GM23338 (cell line): ENCODE results near the gene ORM1.

Experiments used
- CREB1 ChIP-seq: fragments of 250-450 bp; sonication (Bioruptor Pico); IDR thresholded peaks from 2 replicates; pipeline ENCODE4 v1.5.0; 2020; ENCODE audit warnings: low read depth, mild to moderate bottlenecking, moderate library complexity
- CTCF ChIP-seq, 2 experiments: fragments of 200-600 bp in 1 of 2; sonication (generic) in 1 of 2; conservative IDR thresholded peaks; 2 replicates each; pipeline versions ENCODE4 v1.5.1 to v1.6.1; 2016 to 2017; ENCODE audit warnings: antibody characterized with exemption in 2 of 2, low read depth in 2 of 2, mild to moderate bottlenecking in 2 of 2, moderate library complexity in 1 of 2
- ETS1 ChIP-seq: IDR thresholded peaks from 2 replicates; pipeline ENCODE4 v1.6.1; 2016; ENCODE audit warnings: antibody characterized with exemption
- EZH2 ChIP-seq: fragments of 200-600 bp; sonication (generic); IDR thresholded peaks from one replicate; pipeline ENCODE4 v1.8.0; 2017; ENCODE audit warnings: antibody characterized with exemption, mild to moderate bottlenecking, low read depth; ENCODE audit not compliant: unreplicated experiment
- EZH2phosphoT487 ChIP-seq: fragments of 200-600 bp; sonication (generic); IDR thresholded peaks from one replicate; pipeline ENCODE4 v1.8.1; 2018; ENCODE audit warnings: antibody characterized with exemption; ENCODE audit not compliant: unreplicated experiment
- JUNB ChIP-seq: IDR thresholded peaks from one replicate; pipeline ENCODE4 v1.6.1; 2016; ENCODE audit warnings: antibody characterized with exemption; ENCODE audit not compliant: unreplicated experiment
- NANOG ChIP-seq: IDR thresholded peaks from 2 replicates; pipeline ENCODE4 v1.6.1; 2016; ENCODE audit warnings: antibody characterized with exemption, borderline replicate concordance
- POLR2AphosphoS5 ChIP-seq: IDR thresholded peaks from 2 replicates; pipeline ENCODE4 v1.6.1; 2016; ENCODE audit warnings: antibody characterized with exemption, low read depth
- REST ChIP-seq: IDR thresholded peaks from one replicate; pipeline ENCODE4 v1.6.1; 2018; ENCODE audit warnings: antibody characterized with exemption; ENCODE audit not compliant: unreplicated experiment
- STAT1 ChIP-seq: IDR thresholded peaks from one replicate; pipeline ENCODE4 v1.6.1; 2016; ENCODE audit warnings: antibody characterized with exemption; ENCODE audit not compliant: unreplicated experiment
- ZNF114 ChIP-seq: fragments of 250-450 bp; sonication (Bioruptor Pico); IDR thresholded peaks from 2 replicates; pipeline ENCODE4 v1.5.0; 2020; ENCODE audit warnings: mild to moderate bottlenecking, moderate library complexity
- ZNF331 ChIP-seq: fragments of 250-450 bp; sonication (Bioruptor Pico); IDR thresholded peaks from 2 replicates; pipeline ENCODE4 v1.5.0; 2020; ENCODE audit warnings: low read depth, mild to moderate bottlenecking, moderate library complexity

GRCh38 chr9:114359801-114360200, 36.9 kb downstream of the ORM1 start:
- no peak for TF ChIP-seq EZH2
- no peak for TF ChIP-seq CTCF (conservative IDR thresholded peaks at IDR 0.05; ENCODE audit: low read depth in 2 of 2)
- no peak for TF ChIP-seq POLR2AphosphoS5
- TF ChIP-seq REST: no peak
- no peak for TF ChIP-seq ETS1
- no peak for TF ChIP-seq CREB1
- no peak for TF ChIP-seq JUNB
- TF ChIP-seq NANOG: no peak
- no peak for TF ChIP-seq EZH2phosphoT487
- TF ChIP-seq ZNF331 (CRISPR knock-in tag): no peak
- no peak for TF ChIP-seq ZNF114 (CRISPR knock-in tag)
- TF ChIP-seq STAT1: no peak
